Coronary artery (tissue), 2 donors: ENCODE results near the gene ADORA2A.

Experiments
- DNase-seq: peaks from one replicate; pipeline ENCODE4 v3.0.0-alpha.2; 2017; ENCODE audit warnings: low spot score
- H3K27ac ChIP-seq, 2 donors: fragments of 200-600 bp; sonication (generic); one replicate each; pipeline ENCODE4 v1.5.1; 2016 to 2019
- H3K4me3 ChIP-seq: fragments of 200-600 bp; sonication (generic); 2 replicates; pipeline ENCODE4 v1.5.1; 2016; ENCODE audit warnings: mild to moderate bottlenecking, moderate library complexity
- TF ChIP-seq, protein P1 (sequence below): fragments of 200-600 bp; sonication (generic); IDR thresholded peaks from one replicate; pipeline ENCODE4 v1.5.1; 2019; ENCODE audit warnings: antibody characterized with exemption

ADORA2A gene

DNA sequence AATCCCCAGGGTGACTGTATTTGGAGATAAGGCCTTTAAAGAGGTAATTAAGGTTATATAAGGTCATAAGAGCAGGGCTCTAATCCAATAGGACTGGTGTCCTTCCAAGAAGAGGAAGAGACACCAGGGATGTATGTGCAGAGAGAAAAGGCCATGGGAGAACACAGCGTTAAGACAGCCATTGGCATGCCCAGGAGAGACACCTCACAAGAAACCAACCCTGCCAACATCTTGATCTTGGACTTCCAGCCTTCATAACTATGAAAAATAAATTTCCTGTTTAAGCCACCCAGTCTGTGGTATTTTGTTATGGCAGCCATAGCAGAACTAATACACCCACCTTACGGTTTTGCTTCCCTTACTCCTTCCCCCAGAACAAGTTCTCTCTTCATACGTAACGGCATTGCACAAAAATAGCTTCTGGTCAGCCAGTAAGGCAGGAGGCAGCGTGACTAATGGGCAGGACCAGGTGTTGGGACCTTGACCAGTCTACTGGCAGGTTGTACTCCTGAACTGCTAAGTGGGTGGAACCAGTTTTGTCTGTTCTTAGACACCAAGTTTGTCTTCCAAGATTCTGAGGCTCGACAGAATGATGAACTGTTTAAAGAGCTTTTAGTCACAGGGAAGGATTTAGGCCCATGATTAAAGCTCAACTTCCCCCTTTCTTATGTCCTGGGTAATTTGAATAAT, 35.8 kb downstream of the ADORA2A start:
- Histone ChIP-seq H3K4me3 (no peak overlapping the region), H3K27ac (no peak overlapping the region)
- TF ChIP-seq, protein P1, sequence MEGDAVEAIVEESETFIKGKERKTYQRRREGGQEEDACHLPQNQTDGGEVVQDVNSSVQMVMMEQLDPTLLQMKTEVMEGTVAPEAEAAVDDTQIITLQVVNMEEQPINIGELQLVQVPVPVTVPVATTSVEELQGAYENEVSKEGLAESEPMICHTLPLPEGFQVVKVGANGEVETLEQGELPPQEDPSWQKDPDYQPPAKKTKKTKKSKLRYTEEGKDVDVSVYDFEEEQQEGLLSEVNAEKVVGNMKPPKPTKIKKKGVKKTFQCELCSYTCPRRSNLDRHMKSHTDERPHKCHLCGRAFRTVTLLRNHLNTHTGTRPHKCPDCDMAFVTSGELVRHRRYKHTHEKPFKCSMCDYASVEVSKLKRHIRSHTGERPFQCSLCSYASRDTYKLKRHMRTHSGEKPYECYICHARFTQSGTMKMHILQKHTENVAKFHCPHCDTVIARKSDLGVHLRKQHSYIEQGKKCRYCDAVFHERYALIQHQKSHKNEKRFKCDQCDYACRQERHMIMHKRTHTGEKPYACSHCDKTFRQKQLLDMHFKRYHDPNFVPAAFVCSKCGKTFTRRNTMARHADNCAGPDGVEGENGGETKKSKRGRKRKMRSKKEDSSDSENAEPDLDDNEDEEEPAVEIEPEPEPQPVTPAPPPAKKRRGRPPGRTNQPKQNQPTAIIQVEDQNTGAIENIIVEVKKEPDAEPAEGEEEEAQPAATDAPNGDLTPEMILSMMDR: no peak
- no peak for DNase-seq

DNA sequence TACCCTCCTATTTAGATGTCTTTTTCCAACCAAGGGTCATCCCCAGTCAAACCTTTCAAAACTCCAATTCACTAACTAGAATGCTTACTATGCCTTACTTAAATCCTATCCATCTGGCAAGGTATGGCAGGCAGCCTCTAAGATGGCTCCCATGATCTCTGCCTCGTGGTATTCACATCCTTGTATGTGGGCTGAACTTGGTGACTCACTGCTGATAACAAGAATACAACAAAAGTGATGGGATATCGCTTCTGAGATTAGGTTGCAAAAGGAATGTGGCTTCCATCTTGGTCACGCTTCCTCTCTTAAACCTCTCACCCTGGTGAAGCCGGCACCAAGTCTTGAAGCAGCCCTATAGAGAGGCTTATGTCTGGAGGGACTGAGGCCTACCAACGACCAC, 38.2 kb downstream of the ADORA2A start:
- Histone ChIP-seq H3K27ac (peak overlapping the region in 1 of 2 donors; percentile 72), H3K4me3 (no peak overlapping the region)

DNA sequence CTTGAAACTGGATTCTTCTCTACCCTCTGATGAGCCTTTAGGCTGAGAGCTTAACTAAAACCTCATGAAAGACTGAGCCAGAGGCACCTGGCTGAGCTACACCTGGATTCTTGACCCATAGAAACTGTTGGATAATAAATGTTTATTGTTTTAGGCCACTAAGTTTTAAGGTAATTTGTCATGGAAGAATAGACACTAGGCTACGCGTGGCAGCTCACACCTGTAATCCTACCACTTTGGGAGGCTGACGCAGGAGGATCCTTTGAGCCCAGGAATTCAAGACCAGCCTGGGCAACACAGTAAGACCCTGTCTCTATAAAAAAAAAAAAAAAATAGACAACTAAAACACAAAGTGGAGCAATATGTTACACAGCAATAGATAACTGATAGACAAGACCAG, 38.6 kb downstream of the ADORA2A start:
- Histone ChIP-seq H3K4me3 (no peak overlapping the region), H3K27ac (peak overlapping the region in 1 of 2 donors; percentile 72)
- TF ChIP-seq, protein P1: no peak
- no peak for DNase-seq

More for the DNA sequence above, 38.2 kb downstream of the ADORA2A start:
- no peak for DNase-seq
- TF ChIP-seq, protein P1: no peak

DNA sequence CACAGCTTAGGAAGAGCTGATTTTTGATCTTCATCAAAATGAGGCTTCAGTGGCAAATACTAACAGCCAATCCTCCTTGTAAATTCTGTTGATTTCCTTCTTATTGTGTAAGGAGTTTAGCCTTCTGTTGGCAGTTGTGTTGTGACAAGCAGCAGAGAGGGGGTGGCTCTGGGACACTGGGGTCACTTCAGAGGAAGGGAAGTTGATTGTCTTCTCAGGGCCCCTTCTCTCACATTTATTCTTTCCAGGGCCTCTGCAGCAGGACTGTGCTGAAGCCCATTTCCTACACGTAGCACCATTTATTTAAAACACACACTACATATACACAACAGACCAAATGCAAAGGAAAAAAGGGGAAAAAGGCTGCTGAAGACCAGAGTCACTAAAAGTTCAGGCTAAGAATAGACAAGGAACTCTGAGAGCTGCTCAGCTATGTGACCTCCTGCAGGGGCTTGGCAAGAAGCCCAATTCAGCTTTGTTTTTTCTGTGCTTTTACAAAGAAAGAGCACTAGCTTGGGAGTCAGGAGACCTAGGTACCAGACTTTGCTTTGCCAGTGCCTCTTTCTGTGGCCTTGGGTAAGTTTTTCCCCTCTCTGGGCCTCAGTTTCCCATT, 39.4 kb downstream of the ADORA2A start:
- H3K4me3 ChIP-seq: no peak overlapping the region
- TF ChIP-seq, protein P1: no peak
- DNase-seq: no peak
- H3K27ac ChIP-seq: peak overlapping the region; percentile 4 to 72

DNA sequence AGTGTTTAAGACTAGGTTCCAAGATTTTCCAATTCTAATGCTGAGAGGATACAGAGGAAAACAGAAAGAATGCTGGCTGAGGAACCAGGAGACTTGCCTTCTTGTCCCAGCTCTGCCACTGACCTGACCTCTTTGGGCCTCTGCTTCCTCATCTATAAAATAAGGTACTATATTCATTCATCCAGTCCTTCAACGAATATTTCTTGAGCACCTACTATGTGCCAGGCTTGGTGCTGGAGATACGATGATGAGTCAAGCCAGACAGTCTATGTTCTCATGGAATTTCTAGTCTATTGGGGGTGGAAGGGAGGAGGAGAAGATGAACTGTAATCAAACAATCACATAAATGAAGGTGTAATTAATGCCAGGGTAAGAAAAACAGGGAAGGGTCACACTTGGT, 39.9 kb downstream of the ADORA2A start:
- DNase-seq: no peak
- H3K4me3 ChIP-seq: no peak overlapping the region
- peak overlapping the region; percentile 4 to 72 for H3K27ac ChIP-seq
- TF ChIP-seq, protein P1: no peak

DNA sequence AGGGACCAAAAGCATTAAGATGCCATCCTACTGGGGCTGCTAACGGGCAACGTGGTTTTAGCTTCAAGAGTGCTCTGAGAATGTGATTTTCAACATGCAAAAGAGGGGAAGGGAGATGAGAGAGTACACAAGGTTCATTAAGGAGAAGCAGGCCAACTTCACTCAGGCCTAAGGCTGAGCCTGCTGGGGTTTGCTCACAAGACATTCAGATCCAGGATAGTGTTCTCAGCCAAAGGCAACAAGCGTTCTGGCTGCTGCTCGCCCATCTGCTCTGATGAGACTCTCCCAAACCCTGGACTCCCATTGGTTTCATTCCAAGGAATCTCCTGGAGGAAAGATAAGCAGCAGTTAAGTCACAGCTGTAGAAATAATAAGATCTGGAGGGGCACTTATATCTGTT, 44.2 kb downstream of the ADORA2A start:
- Histone ChIP-seq H3K4me3 (no peak overlapping the region), H3K27ac (peak overlapping the region; percentile 33 to 78)
- no peak for DNase-seq
- TF ChIP-seq, protein P1: no peak

DNA sequence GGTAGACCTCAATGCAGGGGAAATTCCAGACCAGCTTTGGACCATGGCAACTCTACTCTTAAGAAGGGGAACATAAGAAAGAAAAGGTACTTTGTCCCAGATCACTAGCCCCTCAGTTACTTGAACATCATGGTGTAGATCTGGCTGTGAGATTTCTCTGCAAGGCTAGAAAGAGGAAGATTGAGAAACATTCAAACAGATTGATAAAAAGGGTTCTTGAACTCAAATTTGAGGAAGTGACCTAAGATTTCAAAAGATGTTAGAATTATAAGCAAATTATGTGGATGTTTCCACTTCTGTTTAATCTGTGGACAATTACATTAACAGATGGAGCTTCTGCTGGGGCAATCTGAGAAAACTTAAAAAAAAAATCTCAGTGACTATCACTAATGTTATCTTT, 45.9 kb downstream of the ADORA2A start:
- no peak for DNase-seq
- peak overlapping the region in 1 of 2 donors; percentile 79 for H3K27ac ChIP-seq
- TF ChIP-seq, protein P1: no peak
- H3K4me3 ChIP-seq: no peak overlapping the region
